Measurements from ENCODE around the gene CTSW. TPM values are rescaled to one million over a fixed set of nuclear protein-coding genes. Genes with fewer than 3 reads are reported as not detected.

CTSW gene
- total and polyA plus RNA-seq, 4 donors = 0.20 to 0.96 (median 0.45) TPM

GRCh38 chr11:65925397-65925796 lies 45.8 kb downstream of the CTSW start:
- Histone ChIP-seq H3K9me3 (ENCODE audit: control insufficient read depth, insufficient read depth, low read length) (no peaks in the 10 kb centered on the region), H3K4me1 (ENCODE audit: control insufficient read depth, insufficient read depth, low read length) (peaks cover 8% of the 10 kb centered on the region), H3K27ac (ENCODE audit: low read depth, low read length) (no peak overlapping the region), H3K36me3 (ENCODE audit: control insufficient read depth, insufficient read depth, low read length) (peaks cover 48% of the 10 kb centered on the region), H3K4me3 (ENCODE audit: low read depth, low read length) (no peak overlapping the region), H3K27me3 (ENCODE audit: control insufficient read depth, insufficient read depth, low read length) (no peaks in the 10 kb centered on the region)
- WGBS (ENCODE audit: insufficient coverage) = 80% methylated on average over 1 of the region's 2 CpGs
- DNase-seq (ENCODE audit: low read depth in 4 of 6, low spot score in 6 of 6) = no peak

- no peaks in the 10 kb centered on the region for H3K9me3 ChIP-seq (ENCODE audit: control insufficient read depth, insufficient read depth, low read length)
- no peak overlapping the region for H3K4me3 ChIP-seq (ENCODE audit: low read depth, low read length)
- DNase-seq (ENCODE audit: low read depth in 4 of 6, low spot score in 6 of 6) = no peak
- H3K27me3 ChIP-seq (ENCODE audit: control insufficient read depth, insufficient read depth, low read length) = no peaks in the 10 kb centered on the region
- H3K27ac ChIP-seq (ENCODE audit: low read depth, low read length) = no peak overlapping the region
- WGBS (ENCODE audit: insufficient coverage) = 59% methylated on average over 5 of the region's 9 CpGs
- H3K36me3 ChIP-seq (ENCODE audit: control insufficient read depth, insufficient read depth, low read length) = peaks cover 23% of the 10 kb centered on the region
- no peaks in the 10 kb centered on the region for H3K4me1 ChIP-seq (ENCODE audit: control insufficient read depth, insufficient read depth, low read length)
Observed at GRCh38 chr11:65927904-65928397, 48.3 kb downstream of the CTSW start.

GRCh38 chr11:65928667-65929066 lies 49.0 kb downstream of the CTSW start:
- no peak overlapping the region for H3K27ac ChIP-seq (ENCODE audit: low read depth, low read length)
- 51% methylated on average over 6 of the region's 6 CpGs for WGBS (ENCODE audit: insufficient coverage)
- no peaks in the 10 kb centered on the region for H3K4me1 ChIP-seq (ENCODE audit: control insufficient read depth, insufficient read depth, low read length)
- no peaks in the 10 kb centered on the region for H3K9me3 ChIP-seq (ENCODE audit: control insufficient read depth, insufficient read depth, low read length)
- no peak for DNase-seq (ENCODE audit: low read depth in 4 of 6, low spot score in 6 of 6)
- no peaks in the 10 kb centered on the region for H3K27me3 ChIP-seq (ENCODE audit: control insufficient read depth, insufficient read depth, low read length)
- peaks cover 16% of the 10 kb centered on the region for H3K36me3 ChIP-seq (ENCODE audit: control insufficient read depth, insufficient read depth, low read length)
- H3K4me3 ChIP-seq (ENCODE audit: low read depth, low read length) = no peak overlapping the region

GRCh38 chr11:65931773-65932557 lies 52.3 kb downstream of the CTSW start:
- H3K36me3 ChIP-seq (ENCODE audit: control insufficient read depth, insufficient read depth, low read length) = peaks cover 4% of the 10 kb centered on the region
- H3K27ac ChIP-seq (ENCODE audit: low read depth, low read length) = no peak overlapping the region
- no peaks in the 10 kb centered on the region for H3K27me3 ChIP-seq (ENCODE audit: control insufficient read depth, insufficient read depth, low read length)
- DNase-seq (ENCODE audit: low read depth in 4 of 6, low spot score in 6 of 6) = no peak
- H3K9me3 ChIP-seq (ENCODE audit: control insufficient read depth, insufficient read depth, low read length) = no peaks in the 10 kb centered on the region
- H3K4me1 ChIP-seq (ENCODE audit: control insufficient read depth, insufficient read depth, low read length) = no peaks in the 10 kb centered on the region
- no peak overlapping the region for H3K4me3 ChIP-seq (ENCODE audit: low read depth, low read length)
- 69% methylated on average over 12 of the region's 13 CpGs for WGBS (ENCODE audit: insufficient coverage)

GRCh38 chr11:65932558-65932919 lies 52.9 kb downstream of the CTSW start:
- no peaks in the 10 kb centered on the region for H3K4me1 ChIP-seq (ENCODE audit: control insufficient read depth, insufficient read depth, low read length)
- DNase-seq (ENCODE audit: low read depth in 4 of 6, low spot score in 6 of 6) = peak in 1 of 6 donors; percentile 9
- H3K27me3 ChIP-seq (ENCODE audit: control insufficient read depth, insufficient read depth, low read length) = no peaks in the 10 kb centered on the region
- H3K9me3 ChIP-seq (ENCODE audit: control insufficient read depth, insufficient read depth, low read length) = no peaks in the 10 kb centered on the region
- no peak overlapping the region for H3K27ac ChIP-seq (ENCODE audit: low read depth, low read length)
- peaks cover 4% of the 10 kb centered on the region for H3K36me3 ChIP-seq (ENCODE audit: control insufficient read depth, insufficient read depth, low read length)
- WGBS (ENCODE audit: insufficient coverage) = 33% methylated on average over 7 of the region's 9 CpGs
- H3K4me3 ChIP-seq (ENCODE audit: low read depth, low read length) = no peak overlapping the region

Other genes starting within 250 kb of the CTSW start
- gene SIPA1, start 241.7 kb upstream of the CTSW start, total RNA-seq = 10 to 100 TPM; 10.6 to 34.2 TPM
- 10 to 100 TPM; 35.4 to 43.6 TPM for gene SIPA1, start 241.7 kb upstream of the CTSW start, polyA plus RNA-seq (ENCODE audit: insufficient read length in 2 of 2)
- gene RELA, start 216.9 kb upstream of the CTSW start, total RNA-seq = 10 to 100 TPM; 14.5 to 29.4 TPM
- gene RELA, start 216.9 kb upstream of the CTSW start, polyA plus RNA-seq (ENCODE audit: insufficient read length in 2 of 2) = 10 to 100 TPM; 53.9 to 57.7 TPM
- 10 to 100 TPM; 41.5 to 74.5 TPM for gene KAT5, start 167.6 kb upstream of the CTSW start, total RNA-seq
- gene KAT5, start 167.6 kb upstream of the CTSW start, polyA plus RNA-seq (ENCODE audit: insufficient read length in 2 of 2) = 10 to 100 TPM; 80.3 to 81.2 TPM
- 10 to 100 TPM; 11.8 to 52.6 TPM for gene RNASEH2C, start 159.0 kb upstream of the CTSW start, total RNA-seq
- gene RNASEH2C, start 159.0 kb upstream of the CTSW start, polyA plus RNA-seq (ENCODE audit: insufficient read length in 2 of 2) = 10 to 100 TPM; 48.0 to 56.5 TPM
- 1 to 10 TPM; 5.0 to 6.4 TPM for gene AP5B1, start 98.9 kb upstream of the CTSW start, total RNA-seq
- 1 to 10 TPM; 6.9 to 9.3 TPM for gene AP5B1, start 98.9 kb upstream of the CTSW start, polyA plus RNA-seq (ENCODE audit: insufficient read length in 2 of 2)
- not detected for gene OVOL1, start 92.8 kb upstream of the CTSW start, total RNA-seq
- gene OVOL1, start 92.8 kb upstream of the CTSW start, polyA plus RNA-seq (ENCODE audit: insufficient read length in 2 of 2) = under 1 TPM in 1 of 2 donors, not detected in 1; 0.09 TPM
- 1 to 10 TPM; 3.3 to 4.0 TPM for gene SNX32, start 45.9 kb upstream of the CTSW start, total RNA-seq
- gene SNX32, start 45.9 kb upstream of the CTSW start, polyA plus RNA-seq (ENCODE audit: insufficient read length in 2 of 2) = 10 to 100 TPM in 1 of 2 donors, 1 to 10 TPM in 1; 9.7 to 22.1 TPM
- gene CFL1, start 21.7 kb upstream of the CTSW start, total RNA-seq = 100 to 1,000 TPM; 472 to 682 TPM
- gene CFL1, start 21.7 kb upstream of the CTSW start, polyA plus RNA-seq (ENCODE audit: insufficient read length in 2 of 2) = 1,000 to 10,000 TPM; 1,362 to 1,371 TPM
- 10 to 100 TPM; 24.9 to 49.7 TPM for gene MUS81, start 19.4 kb upstream of the CTSW start, total RNA-seq
- 10 to 100 TPM; 57.4 to 62.0 TPM for gene MUS81, start 19.4 kb upstream of the CTSW start, polyA plus RNA-seq (ENCODE audit: insufficient read length in 2 of 2)
- 10 to 100 TPM; 21.2 to 84.5 TPM for gene EFEMP2, start 7.0 kb upstream of the CTSW start, total RNA-seq
- 10 to 100 TPM; 73.6 to 94.1 TPM for gene EFEMP2, start 7.0 kb upstream of the CTSW start, polyA plus RNA-seq (ENCODE audit: insufficient read length in 2 of 2)
- 100 to 1,000 TPM in 1 of 2 donors, 10 to 100 TPM in 1; 79.4 to 139 TPM for gene FIBP, start 8.6 kb downstream of the CTSW start, total RNA-seq
- gene FIBP, start 8.6 kb downstream of the CTSW start, polyA plus RNA-seq (ENCODE audit: insufficient read length in 2 of 2) = 100 to 1,000 TPM; 144 to 158 TPM
- 10 to 100 TPM; 15.7 to 23.5 TPM for gene CCDC85B, start 10.8 kb downstream of the CTSW start, total RNA-seq
- 10 to 100 TPM; 50.2 to 53.9 TPM for gene CCDC85B, start 10.8 kb downstream of the CTSW start, polyA plus RNA-seq (ENCODE audit: insufficient read length in 2 of 2)
- gene FOSL1, start 20.6 kb downstream of the CTSW start, total RNA-seq = under 1 TPM in 1 of 2 donors, not detected in 1; 0.20 TPM
- under 1 TPM; 0.36 to 0.41 TPM for gene FOSL1, start 20.6 kb downstream of the CTSW start, polyA plus RNA-seq (ENCODE audit: insufficient read length in 2 of 2)
- 10 to 100 TPM; 13.9 to 20.4 TPM for gene C11orf68, start 39.2 kb downstream of the CTSW start, total RNA-seq
- gene C11orf68, start 39.2 kb downstream of the CTSW start, polyA plus RNA-seq (ENCODE audit: insufficient read length in 2 of 2) = 10 to 100 TPM; 62.3 to 66.2 TPM
- 100 to 1,000 TPM in 1 of 2 donors, 10 to 100 TPM in 1; 46.4 to 127 TPM for gene DRAP1, start 39.6 kb downstream of the CTSW start, total RNA-seq
- 100 to 1,000 TPM; 178 to 183 TPM for gene DRAP1, start 39.6 kb downstream of the CTSW start, polyA plus RNA-seq (ENCODE audit: insufficient read length in 2 of 2)
- gene TSGA10IP, start 65.6 kb downstream of the CTSW start, total RNA-seq = under 1 TPM in 1 of 2 donors, not detected in 1; 0.39 TPM
- gene TSGA10IP, start 65.6 kb downstream of the CTSW start, polyA plus RNA-seq (ENCODE audit: insufficient read length in 2 of 2) = under 1 TPM; 0.60 to 0.68 TPM
- gene SART1, start 81.9 kb downstream of the CTSW start, total RNA-seq = 10 to 100 TPM; 29.2 to 43.3 TPM
- 10 to 100 TPM; 60.6 to 68.2 TPM for gene SART1, start 81.9 kb downstream of the CTSW start, polyA plus RNA-seq (ENCODE audit: insufficient read length in 2 of 2)
- gene EIF1AD, start 122.3 kb downstream of the CTSW start, total RNA-seq = 10 to 100 TPM; 18.4 to 33.7 TPM
- gene EIF1AD, start 122.3 kb downstream of the CTSW start, polyA plus RNA-seq (ENCODE audit: insufficient read length in 2 of 2) = 10 to 100 TPM; 24.6 to 33.7 TPM
- gene BANF1, start 122.7 kb downstream of the CTSW start, total RNA-seq = 10 to 100 TPM; 14.3 to 45.2 TPM
- gene BANF1, start 122.7 kb downstream of the CTSW start, polyA plus RNA-seq (ENCODE audit: insufficient read length in 2 of 2) = 100 to 1,000 TPM; 264 to 280 TPM
- under 1 TPM in 1 of 2 donors, not detected in 1; 0.17 TPM for gene CST6, start 132.2 kb downstream of the CTSW start, total RNA-seq
- not detected for gene CST6, start 132.2 kb downstream of the CTSW start, polyA plus RNA-seq (ENCODE audit: insufficient read length in 2 of 2)
- gene CATSPER1, start 146.6 kb downstream of the CTSW start, total RNA-seq = not detected
- gene CATSPER1, start 146.6 kb downstream of the CTSW start, polyA plus RNA-seq (ENCODE audit: insufficient read length in 2 of 2) = under 1 TPM in 1 of 2 donors, not detected in 1; 0.10 TPM
- gene GAL3ST3, start 169.3 kb downstream of the CTSW start, total RNA-seq = 1 to 10 TPM; 4.5 to 5.8 TPM
- gene GAL3ST3, start 169.3 kb downstream of the CTSW start, polyA plus RNA-seq (ENCODE audit: insufficient read length in 2 of 2) = 10 to 100 TPM; 18.5 to 19.0 TPM
- 100 to 1,000 TPM in 1 of 2 donors, 10 to 100 TPM in 1; 84.1 to 156 TPM for gene SF3B2, start 172.5 kb downstream of the CTSW start, total RNA-seq
- gene SF3B2, start 172.5 kb downstream of the CTSW start, polyA plus RNA-seq (ENCODE audit: insufficient read length in 2 of 2) = 100 to 1,000 TPM; 237 to 246 TPM
- 10 to 100 TPM; 29.9 to 51.8 TPM for gene PACS1, start 190.4 kb downstream of the CTSW start, total RNA-seq
- gene PACS1, start 190.4 kb downstream of the CTSW start, polyA plus RNA-seq (ENCODE audit: insufficient read length in 2 of 2) = 100 to 1,000 TPM in 1 of 2 donors, 10 to 100 TPM in 1; 92.3 to 114 TPM

Data from spinal cord (tissue), 10 donors.